DMS53 treated with DMSO at 0.1 percent for 48 hours (cell line): ENCODE results near the gene ENTPD3.
"Not testable (repeated sequence)": the region's sequence is repeated elsewhere in the genome, so short reads cannot be mapped to it uniquely, and the experiment has no call there.

Experiments used
- DNase-seq: peaks from one replicate; lab custom pipeline; 2025; ENCODE audit not compliant: unreplicated experiment; lab: John Stamatoyannopoulos, UW

Gene ENTPD3

GRCh38 chr3:40456940-40457823 lies 70.2 kb downstream of the ENTPD3 start, which contains the start of gene RPL14:
Gene RPL14, plus strand, starts transcription at chr3:40457339. Its CDS starts 133 bp downstream, at chr3:40457472.
- DNase-seq, result peak; percentile 34

GRCh38 chr3:40458473-40458872 lies 71.5 kb downstream of the ENTPD3 start:
- DNase-seq, result no peak

GRCh38 chr3:40460481-40460880 lies 73.5 kb downstream of the ENTPD3 start:
- not testable (repeated sequence) for DNase-seq

- DNase-seq, result no peak
These were observed 74.2 kb downstream of the ENTPD3 start for GRCh38 chr3:40461161-40461560.

GRCh38 chr3:40462838-40463237 lies 75.9 kb downstream of the ENTPD3 start:
- not testable (repeated sequence) for DNase-seq

- DNase-seq, result no peak
These were observed 76.6 kb downstream of the ENTPD3 start for GRCh38 chr3:40463579-40463978.

GRCh38 chr3:40464339-40465110 lies 77.5 kb downstream of the ENTPD3 start:
- no peak for DNase-seq

- DNase-seq, result no peak
These were observed 78.1 kb downstream of the ENTPD3 start for GRCh38 chr3:40465111-40465407.

GRCh38 chr3:40465456-40465855 lies 78.5 kb downstream of the ENTPD3 start:
- DNase-seq, result no peak

- peak; percentile 24 for DNase-seq
These were observed 81.0 kb downstream of the ENTPD3 start for GRCh38 chr3:40468018-40468417.

- no peak for DNase-seq
These were observed 83.7 kb downstream of the ENTPD3 start for GRCh38 chr3:40470701-40471100.

GRCh38 chr3:40476478-40477470 lies 89.8 kb downstream of the ENTPD3 start, which contains the start of gene ZNF619:
Gene ZNF619, plus strand, starts transcription at chr3:40477122. Its CDS starts 858 bp downstream, at chr3:40477980.
- DNase-seq, result peak; percentile 8

- DNase-seq, result no peak
These were observed 90.7 kb downstream of the ENTPD3 start for GRCh38 chr3:40477666-40478065.
